D721Med (cell line): Measurements from ENCODE around the gene MSH4.
"Not testable (repeated sequence)": the region's sequence is repeated elsewhere in the genome, so short reads cannot be mapped to it uniquely, and the experiment has no call there.

Experiments
- DNase-seq: peaks from one replicate; pipeline ENCODE4 v3.0.0; 2011; ENCODE audit warnings: low spot score; ENCODE audit not compliant: insufficient read length
- FAIRE-seq: peaks from 2 replicates; lab custom pipeline; 2011; peaks lifted over from hg19 to GRCh38; lab: Jason Lieb, UNC
- CTCF ChIP-seq: IDR thresholded peaks from 2 replicates; pipeline ENCODE4 v1.5.1; 2012; ENCODE audit warnings: mild to moderate bottlenecking, control low read depth; ENCODE audit not compliant: insufficient read depth; ENCODE audit errors: missing control alignments

The MSH4 gene

GRCh38 chr1:75783920-75784319 lies 12.8 kb upstream of the MSH4 start:
- DNase-seq, FAIRE-seq: not testable (repeated sequence)

GRCh38 chr1:75785320-75785982 lies 11.2 kb upstream of the MSH4 start:
- DNase-seq = no peak
- no peak for TF ChIP-seq CTCF
- no peak for FAIRE-seq

DNA sequence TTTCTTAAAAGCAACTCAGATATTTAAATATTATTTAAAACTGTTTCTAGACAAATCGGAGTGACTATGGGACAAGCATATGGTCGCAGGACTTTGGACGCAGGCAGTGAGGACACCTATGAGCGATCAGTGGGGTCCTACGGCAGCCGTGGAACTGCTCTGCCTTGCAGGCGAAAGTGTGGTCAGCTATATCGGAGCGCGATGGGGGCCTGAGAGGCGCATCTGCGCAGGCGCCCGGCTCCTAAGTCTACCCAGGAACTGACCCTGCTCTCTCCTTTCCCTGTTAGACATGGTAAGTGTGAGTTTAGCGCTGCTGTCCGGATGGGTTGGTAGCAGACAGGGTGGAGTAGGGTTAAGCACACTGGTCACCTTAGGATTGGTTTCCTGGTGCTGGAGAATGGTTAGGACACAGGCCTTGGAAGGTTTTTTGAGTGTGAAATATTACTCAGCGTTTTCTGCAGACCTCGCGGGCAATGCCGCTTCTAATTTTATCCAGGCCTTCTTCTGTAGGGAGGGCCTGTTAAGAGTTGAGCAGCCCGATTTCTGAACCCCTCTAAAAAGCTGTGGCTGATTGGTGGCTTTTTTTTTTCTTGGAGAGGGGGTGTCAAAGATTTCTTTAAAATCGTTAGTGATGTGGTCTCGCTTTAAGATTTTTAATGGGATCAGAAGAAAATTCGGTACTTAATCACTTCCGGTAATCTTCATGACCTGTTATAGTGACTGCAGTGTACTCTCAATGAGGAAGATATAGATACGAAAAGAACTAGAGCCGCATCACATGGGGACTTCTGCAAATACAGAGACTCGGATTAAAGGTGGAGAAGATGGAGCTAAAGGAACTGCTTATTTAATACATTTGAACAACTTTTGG lies 10.5 kb upstream of the MSH4 start, which contains the start of gene RABGGTB:
TSS of gene RABGGTB (plus strand) at position 274 of the 871 bp plus-strand sequence. CDS start at position 290, 16 bp downstream.
- FAIRE-seq (no peak), DNase-seq (peak; percentile 63)
- TF ChIP-seq CTCF = no peak

DNA sequence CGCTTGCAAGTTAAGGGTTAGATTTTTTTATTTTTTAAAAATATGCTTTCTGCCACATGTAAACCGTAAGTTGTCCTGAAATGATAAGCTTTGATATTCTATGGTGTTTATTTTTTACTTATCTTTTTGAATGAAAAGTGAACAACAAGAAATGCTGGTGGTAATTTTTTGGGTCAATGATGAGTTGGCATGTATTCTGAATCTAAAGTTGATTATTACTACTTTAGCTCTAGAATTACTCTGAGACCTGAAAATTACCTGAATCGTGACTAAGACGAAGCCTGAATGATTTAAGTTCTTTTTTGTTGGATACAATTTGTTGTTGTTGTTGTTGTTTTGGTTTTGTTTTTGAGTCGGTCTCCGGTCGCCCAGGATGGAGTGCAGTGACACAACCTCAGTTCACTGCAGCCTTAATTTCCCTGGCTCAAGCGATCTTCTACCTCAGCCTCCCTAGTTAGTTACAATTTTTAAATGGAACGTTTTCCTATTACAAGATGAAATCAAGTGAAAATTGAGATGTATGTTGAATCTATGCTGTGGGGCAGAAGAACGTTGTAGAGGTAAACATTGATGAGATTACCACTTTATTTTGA lies 9.7 kb upstream of the MSH4 start:
- FAIRE-seq (no peak), DNase-seq (no peak)

DNA sequence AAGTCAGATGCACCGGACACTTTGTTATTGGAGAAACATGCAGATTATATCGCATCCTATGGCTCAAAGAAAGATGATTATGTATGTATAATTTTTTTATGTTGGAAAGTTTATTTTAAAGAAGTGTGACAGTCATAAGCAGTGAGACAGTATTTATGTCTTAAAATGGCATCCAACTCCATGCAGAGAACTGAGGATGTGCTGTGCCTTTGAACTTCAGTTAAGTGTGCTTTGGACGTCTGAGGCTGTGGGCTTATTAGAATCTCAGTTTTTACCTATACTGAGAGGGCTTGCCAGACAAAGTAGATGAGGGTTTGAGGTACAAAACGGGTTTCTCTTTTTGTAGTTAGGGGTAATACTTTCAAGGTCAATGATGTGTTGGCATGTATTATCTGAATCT lies 9.2 kb upstream of the MSH4 start:
- TF ChIP-seq CTCF = no peak
- DNase-seq (no peak), FAIRE-seq (no peak)

More for the DNA sequence above, 9.7 kb upstream of the MSH4 start:
- TF ChIP-seq CTCF = no peak

- no peak for TF ChIP-seq CTCF
- no peak for FAIRE-seq
- DNase-seq = no peak
Measured at GRCh38 chr1:75789988-75790387, 6.7 kb upstream of the MSH4 start.

DNA sequence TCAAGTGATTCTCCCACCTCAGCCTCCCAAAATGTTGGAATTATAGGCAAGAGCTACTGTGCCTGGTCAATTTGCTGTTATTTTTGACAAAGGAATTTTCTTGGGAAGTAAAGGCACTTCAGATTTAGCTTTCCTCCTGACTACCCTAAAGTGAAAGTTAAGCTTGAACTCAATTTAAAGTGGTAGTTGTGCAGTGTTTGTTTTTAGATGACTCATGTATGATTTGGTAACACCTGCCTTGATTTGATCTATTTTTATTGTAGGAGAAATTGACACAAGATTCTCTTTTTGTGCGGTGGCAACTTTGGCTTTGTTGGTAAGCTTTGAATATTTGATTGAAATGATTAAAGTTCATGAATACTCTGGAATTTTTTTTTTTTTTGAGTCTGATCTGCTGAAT lies 5.7 kb upstream of the MSH4 start:
- no peak for DNase-seq
- FAIRE-seq = no peak
- TF ChIP-seq CTCF = no peak
